Adrenal gland (tissue), 12 donors: Measurements from ENCODE around the gene KLHL22. TPM values are rescaled to one million over a fixed set of nuclear protein-coding genes. Genes with fewer than 3 reads are reported as not detected.
"Not testable (repeated sequence)": the region's sequence is repeated elsewhere in the genome, so short reads cannot be mapped to it uniquely, and the experiment has no call there.

ENCODE experiments used
- DNase-seq, 7 donors: peaks; one replicate each; pipeline ENCODE4 v3.0.0-alpha.2; 2019 to 2020
- H3K27ac ChIP-seq, 5 donors: fragments of 200-600 bp; sonication (generic) in 4 of 5; 1 replicate in 3 of 5; 2 replicates in 2 of 5; pipeline versions ENCODE4 v1.5.1 to v1.8.0; 2016 to 2020; ENCODE audit warnings: mild to moderate bottlenecking in 1 of 5
- H3K27me3 ChIP-seq: fragments of 200-600 bp; 2 replicates; pipeline ENCODE4 v1.8.0; 2021
- H3K36me3 ChIP-seq, 2 donors: fragments of 200-600 bp; replicated peaks in 1 of 2; 1 replicate in 1 of 2; 2 replicates in 1 of 2; pipeline versions ENCODE4 v1.5.1 to v1.8.0; 2018 to 2022
- H3K4me1 ChIP-seq, 2 donors: fragments of 200-600 bp; replicated peaks in 1 of 2; 1 replicate in 1 of 2; 2 replicates in 1 of 2; pipeline versions ENCODE4 v1.5.1 to v1.8.0; 2018 to 2021
- H3K4me3 ChIP-seq, 4 donors: fragments of 200-600 bp; sonication (generic) in 3 of 4; one replicate each; pipeline ENCODE4 v1.5.1; 2016 to 2018
- H3K9me3 ChIP-seq, 3 donors: fragments of 200-600 bp; sonication (generic) in 1 of 3; replicated peaks in 1 of 3; 1 replicate in 2 of 3; 2 replicates in 1 of 3; pipeline versions ENCODE4 v1.5.1 to v1.8.0; 2016 to 2021
- CTCF ChIP-seq, 6 experiments: fragments of 450-650 bp in 4 of 6; fragments of 200-600 bp in 2 of 6; sonication (generic) in 1 of 6; IDR thresholded peaks; 1 replicate in 5 of 6; 2 replicates in 1 of 6; pipeline versions ENCODE4 v1.5.1 to v1.8.0; 2016 to 2021; ENCODE audit warnings: antibody characterized with exemption in 6 of 6, mild to moderate bottlenecking in 2 of 6, moderate library complexity in 1 of 6
- POLR2A ChIP-seq, 2 donors: fragments of 450-650 bp; IDR thresholded peaks; one replicate each; pipeline ENCODE4 v1.6.1; 2017; ENCODE audit warnings: antibody characterized with exemption in 2 of 2, mild to moderate bottlenecking in 2 of 2, moderate library complexity in 1 of 2
- WGBS, 4 donors: extraction: QIAGEN DNeasy Blood & Tissue Kit in 2 of 4; methylation state at CpG; one replicate each; pipeline versions ENCODE4 v1.1.5 to v1.1.7; 2013 to 2017; 5-methylcytosine and 5-hydroxymethylcytosine counted together
- intact Hi-C, 2 donors: fragments of 100-400 bp; cut with DNase I; formaldehyde crosslinking; loops; one replicate each; pipeline versions ENCODE4 v1.14.1 to v1.15.0; 2022 to 2023
- polyA plus RNA-seq, 3 donors: library from polyadenylated mRNA; stranded (reverse); fragments of 200-250 nt in 2 of 3; fragments of 350-450 nt in 1 of 3; fragmentation: Illumina TruSeq in 1 of 3; extraction: RNeasy Lipid Tissue Mini Kit (QIAGEN cat#74804) in 1 of 3; gene quantifications; one replicate each; pipeline ENCODE4 v1.2.3, GENCODE V29; 2013 to 2014
- total RNA-seq, 9 donors: library from RNA; depleted of rRNA in 4 of 9; stranded (reverse); fragments of >200 nt in 4 of 9; fragments of 120-200 nt in 1 of 9; fragmentation: NEBNext Ultra II Directional in 1 of 9; extraction: Animal tissue kit (Norgen Biotek cat#: 25700) in 1 of 9; gene quantifications; one replicate each; pipeline versions ENCODE4 v1.1.0 to v1.2.4, GENCODE V29; 2013 to 2023
- donor health status: healthy with polysubstance abuse.
- donor health status: Bipolar disorder and iron deficiency.
- donor health status: DM: yes; HTN: yes; CAD: no.
- donor health status: DM: no; HTN: no; CAD: no.
- donor health status: DM: no; HTN: no; CAD: no.
- donor health status: DM: yes; HTN: yes; CAD: no.

KLHL22 gene
- total and polyA plus RNA-seq, 12 donors: 15.3 to 38.8 (median 27.6) TPM

GRCh38 chr22:20451920-20452319, 43.7 kb downstream of the KLHL22 start:
- DNase-seq: no peak
- H3K36me3 ChIP-seq: no peaks in the 10 kb centered on the region
- no peak for TF ChIP-seq POLR2A (IDR thresholded peaks at IDR 0.05)
- TF ChIP-seq CTCF (IDR thresholded peaks at IDR 0.05): no peak
- intact Hi-C loops: no loop called here
- H3K4me1 ChIP-seq: no peaks in the 10 kb centered on the region
- no peaks in the 10 kb centered on the region for H3K27me3 ChIP-seq
- H3K9me3 ChIP-seq: no peaks in the 10 kb centered on the region
- no peak overlapping the region for H3K4me3 ChIP-seq
- whole genome bisulfite sequencing, 4 donors: 78 to 83% (median 81%) methylated on average over 2 of the region's 2 CpGs
- no peak overlapping the region for H3K27ac ChIP-seq

- intact Hi-C loops, H3K36me3 ChIP-seq, DNase-seq, H3K4me3 ChIP-seq, H3K4me1 ChIP-seq, H3K9me3 ChIP-seq, H3K27ac ChIP-seq, H3K27me3 ChIP-seq: not testable (repeated sequence)
- WGBS, 4 donors: 95 to 97% (median 96%) methylated on average over 14 to 15 of the region's 15 CpGs
Measured at GRCh38 chr22:20451129-20451778, 44.3 kb downstream of the KLHL22 start.

GRCh38 chr22:20450551-20450906, 45.1 kb downstream of the KLHL22 start:
- Histone ChIP-seq H3K27ac (no peak overlapping the region), H3K36me3 (peaks cover 0 to 9% of the 10 kb centered on the region in 2 donors), H3K27me3 (no peaks in the 10 kb centered on the region), H3K4me1 (no peaks in the 10 kb centered on the region), H3K9me3 (no peaks in the 10 kb centered on the region), H3K4me3 (no peak overlapping the region)
- intact Hi-C loops: no loop called here
- 94 to 100% (median 98%) methylated on average over 1 of the region's 1 CpG for whole genome bisulfite sequencing, 4 donors
- no peak for TF ChIP-seq CTCF (IDR thresholded peaks at IDR 0.05)
- TF ChIP-seq POLR2A (IDR thresholded peaks at IDR 0.05): no peak
- no peak for DNase-seq

- no peaks in the 10 kb centered on the region for H3K9me3 ChIP-seq
- no peaks in the 10 kb centered on the region for H3K4me1 ChIP-seq
- H3K36me3 ChIP-seq: peaks cover 0 to 13% of the 10 kb centered on the region in 2 donors
- WGBS, 4 donors: 94 to 96% (median 94%) methylated on average over 14 to 19 of the region's 19 CpGs
- no peak overlapping the region for H3K27ac ChIP-seq
- intact Hi-C loops: no loop called here
- no peak for TF ChIP-seq POLR2A (IDR thresholded peaks at IDR 0.05)
- no peak for TF ChIP-seq CTCF (IDR thresholded peaks at IDR 0.05)
- H3K4me3 ChIP-seq: no peak overlapping the region
- no peaks in the 10 kb centered on the region for H3K27me3 ChIP-seq
- no peak for DNase-seq
Measured at GRCh38 chr22:20449819-20450550, 45.6 kb downstream of the KLHL22 start.

- intact Hi-C loops: no loop called here
- no peak for DNase-seq
- no peaks in the 10 kb centered on the region for H3K27me3 ChIP-seq
- H3K9me3 ChIP-seq: no peaks in the 10 kb centered on the region
- TF ChIP-seq CTCF (IDR thresholded peaks at IDR 0.05) (no peak), POLR2A (IDR thresholded peaks at IDR 0.05) (no peak)
- H3K36me3 ChIP-seq: peaks cover 0 to 23% of the 10 kb centered on the region in 2 donors
- WGBS, 4 donors: 90 to 94% (median 91%) methylated on average over 5 of the region's 5 CpGs
- no peak overlapping the region for H3K27ac ChIP-seq
- no peak overlapping the region for H3K4me3 ChIP-seq
- no peaks in the 10 kb centered on the region for H3K4me1 ChIP-seq
Measured at GRCh38 chr22:20448630-20449029, 47.0 kb downstream of the KLHL22 start.
